ENCODE measurements around the gene PTPRK. TPM values are rescaled to one million over a fixed set of nuclear protein-coding genes. Genes with fewer than 3 reads are reported as not detected.

The PTPRK gene
- total RNA-seq, 1 experiment from 2014 or later: 89.3 TPM

DNA sequence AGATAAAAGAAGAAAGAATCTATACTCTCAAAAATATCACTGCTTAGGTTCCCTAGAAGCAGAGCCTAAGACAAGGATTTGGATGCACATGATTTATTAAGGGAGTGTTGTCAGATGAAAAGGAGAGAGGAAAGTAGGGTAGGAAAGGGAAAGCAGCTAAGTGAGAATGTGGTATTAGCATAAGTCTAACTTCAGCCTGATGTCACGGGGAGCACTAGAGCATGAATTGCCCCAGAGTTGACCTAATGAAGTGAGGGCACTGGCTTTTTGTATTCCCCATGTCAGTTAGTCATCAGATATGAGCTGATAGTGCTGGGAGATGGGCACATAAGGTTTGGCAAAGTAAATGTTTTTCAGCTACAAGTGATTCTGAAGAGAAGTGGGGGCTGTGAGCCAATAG lies 490.6 kb downstream of the PTPRK start:
- Histone ChIP-seq H3K4me1 (replicated peaks; ENCODE audit: insufficient read depth) (no peaks in the 10 kb centered on the region), H3K9me3 (ENCODE audit: insufficient read depth, low read depth) (no peaks in the 10 kb centered on the region), H2AFZ (no peak overlapping the region), H3K27ac (no peak overlapping the region), H3F3A (ENCODE audit: insufficient read depth, low read depth) (no peaks in the 10 kb centered on the region), H4K20me1 (ENCODE audit: insufficient read depth) (no peaks in the 10 kb centered on the region), H3K9me2 (ENCODE audit: insufficient read depth) (no peaks in the 10 kb centered on the region), H3K4me3 (no peak overlapping the region), H3K36me3 (ENCODE audit: low read depth) (0 out of 2 replicates have a peak, but pooled peaks cover 3% of the 10 kb centered on the region), H3K27me3 (ENCODE audit: insufficient read depth, low read depth) (no peaks in the 10 kb centered on the region), H3K79me2 (ENCODE audit: low read depth) (no peaks in the 10 kb centered on the region), H3K4me2 (no peak overlapping the region)
- intact Hi-C loops (cut with micrococcal nuclease; ENCODE audit: unreplicated experiment): no loop called here
- no TSS peak for BruUV-seq (replicated peaks)
- ChIA-PET CTCF (no interaction called here), POLR2A (ENCODE audit: unreplicated experiment) (no interaction called here)
- DNase-seq: no peak
- no peak for TF ChIP-seq EZH2 (IDR thresholded peaks at IDR 0.05; ENCODE audit: low read depth)
- TF ChIP-seq, protein P1, sequence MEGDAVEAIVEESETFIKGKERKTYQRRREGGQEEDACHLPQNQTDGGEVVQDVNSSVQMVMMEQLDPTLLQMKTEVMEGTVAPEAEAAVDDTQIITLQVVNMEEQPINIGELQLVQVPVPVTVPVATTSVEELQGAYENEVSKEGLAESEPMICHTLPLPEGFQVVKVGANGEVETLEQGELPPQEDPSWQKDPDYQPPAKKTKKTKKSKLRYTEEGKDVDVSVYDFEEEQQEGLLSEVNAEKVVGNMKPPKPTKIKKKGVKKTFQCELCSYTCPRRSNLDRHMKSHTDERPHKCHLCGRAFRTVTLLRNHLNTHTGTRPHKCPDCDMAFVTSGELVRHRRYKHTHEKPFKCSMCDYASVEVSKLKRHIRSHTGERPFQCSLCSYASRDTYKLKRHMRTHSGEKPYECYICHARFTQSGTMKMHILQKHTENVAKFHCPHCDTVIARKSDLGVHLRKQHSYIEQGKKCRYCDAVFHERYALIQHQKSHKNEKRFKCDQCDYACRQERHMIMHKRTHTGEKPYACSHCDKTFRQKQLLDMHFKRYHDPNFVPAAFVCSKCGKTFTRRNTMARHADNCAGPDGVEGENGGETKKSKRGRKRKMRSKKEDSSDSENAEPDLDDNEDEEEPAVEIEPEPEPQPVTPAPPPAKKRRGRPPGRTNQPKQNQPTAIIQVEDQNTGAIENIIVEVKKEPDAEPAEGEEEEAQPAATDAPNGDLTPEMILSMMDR (conservative IDR thresholded peaks at IDR 0.05): no peak

DNA sequence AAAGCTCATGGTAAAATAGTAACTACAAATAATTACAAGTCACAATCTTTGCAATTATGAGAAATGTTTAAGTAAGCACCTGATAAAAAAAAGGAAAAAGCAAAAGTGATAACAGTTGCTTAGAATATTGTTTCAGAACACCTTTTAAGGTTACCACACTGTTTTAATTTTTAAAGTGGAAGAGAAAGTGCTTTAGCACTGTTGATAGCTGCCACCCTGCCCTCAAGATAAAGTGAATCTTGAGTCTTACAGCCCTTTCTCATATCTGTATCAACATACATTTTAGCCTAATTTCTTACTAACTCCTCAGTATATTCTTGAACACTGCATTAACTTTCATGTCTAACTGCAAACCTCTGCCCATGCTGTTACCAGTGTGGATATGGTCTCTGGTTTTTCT lies 492.2 kb downstream of the PTPRK start:
- ChIA-PET CTCF (no interaction called here), POLR2A (ENCODE audit: unreplicated experiment) (no interaction called here)
- Histone ChIP-seq H3K4me3 (no peak overlapping the region), H3K4me1 (replicated peaks; ENCODE audit: insufficient read depth) (no peaks in the 10 kb centered on the region), H3F3A (ENCODE audit: insufficient read depth, low read depth) (no peaks in the 10 kb centered on the region), H2AFZ (no peak overlapping the region), H3K4me2 (no peak overlapping the region), H3K27me3 (ENCODE audit: insufficient read depth, low read depth) (no peaks in the 10 kb centered on the region), H3K36me3 (ENCODE audit: low read depth) (0 out of 2 replicates have a peak, but pooled peaks cover 3% of the 10 kb centered on the region), H3K9me3 (ENCODE audit: insufficient read depth, low read depth) (no peaks in the 10 kb centered on the region), H4K20me1 (ENCODE audit: insufficient read depth) (no peaks in the 10 kb centered on the region), H3K79me2 (ENCODE audit: low read depth) (no peaks in the 10 kb centered on the region), H3K27ac (no peak overlapping the region), H3K9me2 (ENCODE audit: insufficient read depth) (no peaks in the 10 kb centered on the region)
- TF ChIP-seq, protein P1 (conservative IDR thresholded peaks at IDR 0.05): no peak
- TF ChIP-seq EZH2 (IDR thresholded peaks at IDR 0.05; ENCODE audit: low read depth): no peak
- no TSS peak for BruUV-seq (replicated peaks)
- no peak for DNase-seq
- intact Hi-C loops (cut with micrococcal nuclease; ENCODE audit: unreplicated experiment): no loop called here

DNA sequence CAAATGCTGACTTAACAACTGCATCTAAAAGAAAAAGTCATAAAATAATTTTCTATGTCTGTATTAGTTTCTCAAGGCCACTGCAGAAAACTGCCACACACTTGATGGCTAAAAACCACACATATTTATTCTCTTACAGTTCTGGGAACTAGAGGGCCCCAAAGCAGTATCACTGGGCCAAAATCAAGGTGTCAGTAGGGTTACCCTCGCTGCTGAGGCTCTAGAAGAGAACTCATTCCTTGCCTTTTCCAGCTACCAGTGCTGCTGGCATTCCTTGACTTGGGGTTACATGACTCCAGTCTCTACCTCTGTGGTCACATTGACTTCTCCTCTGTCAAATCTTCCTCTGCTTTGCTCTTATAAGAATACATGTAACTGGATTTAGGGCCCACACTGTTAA lies 494.9 kb downstream of the PTPRK start:
- intact Hi-C loops (cut with micrococcal nuclease; ENCODE audit: unreplicated experiment): no loop called here
- POLR2A ChIA-PET (ENCODE audit: unreplicated experiment): interaction anchor here (0.7 kb wide), 1 partner anchor 72 kb away, joined by 7 read pairs; no protein-coding TSS in a partner anchor

More for the DNA sequence above, 494.9 kb downstream of the PTPRK start:
- H3K9me3 ChIP-seq (ENCODE audit: insufficient read depth, low read depth): no peaks in the 10 kb centered on the region
- H3K4me2 ChIP-seq: no peak overlapping the region
- TF ChIP-seq EZH2 (IDR thresholded peaks at IDR 0.05; ENCODE audit: low read depth): no peak
- TF ChIP-seq, protein P1 (conservative IDR thresholded peaks at IDR 0.05): no peak
- no peak overlapping the region for H3K27ac ChIP-seq
- BruUV-seq (replicated peaks): no TSS peak
- H3K79me2 ChIP-seq (ENCODE audit: low read depth): no peaks in the 10 kb centered on the region
- no peak overlapping the region for H2AFZ ChIP-seq
- no peaks in the 10 kb centered on the region for H3K9me2 ChIP-seq (ENCODE audit: insufficient read depth)
- no peaks in the 10 kb centered on the region for H3K36me3 ChIP-seq (ENCODE audit: low read depth)
- DNase-seq: no peak
- CTCF ChIA-PET: no interaction called here
- H3K4me3 ChIP-seq: no peak overlapping the region
- no peaks in the 10 kb centered on the region for H4K20me1 ChIP-seq (ENCODE audit: insufficient read depth)
- H3F3A ChIP-seq (ENCODE audit: insufficient read depth, low read depth): no peaks in the 10 kb centered on the region
- no peaks in the 10 kb centered on the region for H3K4me1 ChIP-seq (replicated peaks; ENCODE audit: insufficient read depth)
- no peaks in the 10 kb centered on the region for H3K27me3 ChIP-seq (ENCODE audit: insufficient read depth, low read depth)
